HG02870 (cell line): ENCODE data around the gene TMEM217.
"Not testable (repeated sequence)": the region's sequence is repeated elsewhere in the genome, so short reads cannot be mapped to it uniquely, and the experiment has no call there.

Experiments
- ATAC-seq: cut with Tn5 transposase; IDR thresholded peaks from one replicate; pipeline ENCODE4 v1.9.1; 2021; ENCODE audit warnings: mild to moderate bottlenecking, moderate library complexity; ENCODE audit not compliant: unreplicated experiment

Gene TMEM217

GRCh38 chr6:37185949-37186720 is 71.8 kb downstream of the TMEM217 start:
- ATAC-seq, result not testable (repeated sequence)

GRCh38 chr6:37182736-37183590 is 75.0 kb downstream of the TMEM217 start:
- no peak for ATAC-seq

GRCh38 chr6:37180610-37181009 is 77.3 kb downstream of the TMEM217 start:
- ATAC-seq, result not testable (repeated sequence)

- no peak for ATAC-seq
These were observed 77.9 kb downstream of the TMEM217 start for GRCh38 chr6:37180075-37180474.

- ATAC-seq, result no peak
These were observed 79.9 kb downstream of the TMEM217 start for GRCh38 chr6:37177935-37178517.

- no peak for ATAC-seq
These were observed 80.6 kb downstream of the TMEM217 start for GRCh38 chr6:37177077-37177934.

GRCh38 chr6:37176268-37177076 is 81.5 kb downstream of the TMEM217 start:
- ATAC-seq, result no peak

- ATAC-seq, result no peak
These were observed 82.3 kb downstream of the TMEM217 start for GRCh38 chr6:37175332-37176267.

- ATAC-seq, result no peak
These were observed 83.2 kb downstream of the TMEM217 start for GRCh38 chr6:37174515-37175331.

- ATAC-seq, result no peak
These were observed 83.8 kb downstream of the TMEM217 start for GRCh38 chr6:37174196-37174514.

- no peak for ATAC-seq
These were observed 84.3 kb downstream of the TMEM217 start for GRCh38 chr6:37173493-37174195.

- no peak for ATAC-seq
These were observed 84.9 kb downstream of the TMEM217 start for GRCh38 chr6:37172912-37173492.

GRCh38 chr6:37171970-37172812 is 85.8 kb downstream of the TMEM217 start:
- no peak for ATAC-seq

GRCh38 chr6:37171201-37171969 is 86.6 kb downstream of the TMEM217 start:
- ATAC-seq, result no peak
